Gastroesophageal sphincter (tissue), 4 donors: ENCODE measurements around the gene HIVEP3. TPM values are rescaled to one million over a fixed set of nuclear protein-coding genes. Genes with fewer than 3 reads are reported as not detected.

ENCODE experiments used
- ATAC-seq: fragments of 150-250 bp; one replicate; pipeline ENCODE4 v1.9.1; 2016; ENCODE audit warnings: mild to moderate bottlenecking, moderate library complexity
- H3K27ac ChIP-seq, 4 donors: fragments of 200-600 bp; sonication (generic) in 3 of 4; 1 replicate in 3 of 4; 2 replicates in 1 of 4; pipeline ENCODE4 v1.5.1; 2016 to 2019
- H3K27me3 ChIP-seq: fragments of 200-600 bp; sonication (generic); one replicate; pipeline ENCODE4 v1.5.1; 2019
- H3K36me3 ChIP-seq, 2 donors: fragments of 200-600 bp; sonication (generic); one replicate each; pipeline ENCODE4 v1.5.1; 2019; ENCODE audit warnings: control low read depth in 1 of 2
- H3K4me1 ChIP-seq, 3 donors: fragments of 200-600 bp; sonication (generic); 1 replicate in 2 of 3; 2 replicates in 1 of 3; pipeline ENCODE4 v1.5.1; 2016 to 2019; ENCODE audit warnings: control low read depth in 2 of 3
- H3K4me3 ChIP-seq, 2 donors: fragments of 200-600 bp; sonication (generic); one replicate each; pipeline ENCODE4 v1.5.1; 2019; ENCODE audit warnings: mild to moderate bottlenecking in 1 of 2, moderate library complexity in 1 of 2
- H3K9me3 ChIP-seq, 3 donors: fragments of 200-600 bp; sonication (generic); one replicate each; pipeline ENCODE4 v1.5.1; 2017 to 2019; ENCODE audit warnings: control low read depth in 2 of 3
- EP300 ChIP-seq: sonication (generic); formaldehyde crosslinking; IDR thresholded peaks from one replicate; pipeline ENCODE4 v1.6.1; 2017; ENCODE audit warnings: antibody characterized with exemption, mild to moderate bottlenecking
- POLR2A ChIP-seq, 2 donors: fragments of 450-650 bp; IDR thresholded peaks; one replicate each; pipeline ENCODE4 v1.6.1; 2017; ENCODE audit warnings: antibody characterized with exemption in 2 of 2, mild to moderate bottlenecking in 2 of 2, moderate library complexity in 1 of 2
- POLR2AphosphoS5 ChIP-seq: sonication (generic); formaldehyde crosslinking; IDR thresholded peaks from one replicate; pipeline ENCODE4 v1.6.1; 2017; ENCODE audit warnings: antibody characterized with exemption
- WGBS, 2 donors: methylation state at CpG; one replicate each; pipeline ENCODE4 v1.1.5; 2018; ENCODE audit warnings: low coverage in 1 of 2; 5-methylcytosine and 5-hydroxymethylcytosine counted together
- total RNA-seq, 4 donors: library from RNA; depleted of rRNA; stranded (reverse); fragments of >200 nt; gene quantifications; one replicate each; pipeline ENCODE4 v1.1.0, GENCODE V29; 2016
- TF ChIP-seq, protein P1 (sequence below), 4 experiments: fragments of 200-600 bp in 2 of 4; fragments of 450-650 bp in 2 of 4; sonication (generic) in 1 of 4; IDR thresholded peaks; one replicate each; pipeline ENCODE4 v1.5.1; 2017 to 2019; ENCODE audit warnings: antibody characterized with exemption in 4 of 4, mild to moderate bottlenecking in 2 of 4, moderate library complexity in 2 of 4

Gene HIVEP3
- total RNA-seq, 4 donors from 2014 or later = 1.9 to 3.8 (median 2.8) TPM

DNA sequence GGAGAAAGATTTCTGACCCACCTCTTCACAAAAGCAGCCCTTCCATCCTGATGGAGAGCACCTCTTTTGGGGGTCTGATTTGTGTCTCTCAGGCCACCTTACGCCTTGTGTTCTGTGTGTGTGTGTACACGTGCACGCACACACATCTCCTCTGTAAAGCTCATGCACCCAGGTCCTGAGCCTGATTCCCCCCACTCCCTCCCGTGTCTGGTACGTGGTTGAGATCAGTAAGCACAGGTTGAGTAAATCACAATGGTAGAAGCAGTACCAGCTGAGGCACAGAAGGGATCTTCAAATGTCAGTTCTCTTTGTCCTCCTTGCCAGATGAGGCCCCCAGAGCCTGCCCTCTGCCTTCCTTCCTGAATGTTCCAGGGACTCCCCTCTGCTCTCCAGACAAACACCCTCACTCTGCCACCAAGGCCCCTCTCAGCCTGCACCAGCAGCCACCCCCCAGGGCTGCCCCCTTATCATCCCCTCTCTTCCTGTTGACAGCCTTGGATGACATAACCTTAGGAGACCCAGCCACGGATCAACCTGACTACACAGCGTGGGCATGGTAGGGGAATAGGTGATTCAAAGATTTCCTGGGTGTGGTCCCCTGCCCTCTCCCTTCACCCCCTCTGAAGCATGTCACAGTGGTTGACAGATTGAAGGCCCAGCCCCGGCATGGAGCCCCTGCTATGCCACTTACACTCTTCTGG, 112.8 kb downstream of the HIVEP3 start:
- WGBS, 2 donors = 80 to 85% methylated on average over 5 to 6 of the region's 8 CpGs
- Histone ChIP-seq H3K27me3 (no peaks in the 10 kb centered on the region), H3K4me1 (peaks cover 0 to 13% (median 0%) of the 10 kb centered on the region in 3 donors), H3K4me3 (no peak overlapping the region), H3K9me3 (no peaks in the 10 kb centered on the region), H3K27ac (no peak overlapping the region), H3K36me3 (no peaks in the 10 kb centered on the region)
- TF ChIP-seq POLR2AphosphoS5 (no peak), EP300 (no peak), POLR2A (IDR thresholded peaks at IDR 0.05) (no peak)
- TF ChIP-seq, protein P1, sequence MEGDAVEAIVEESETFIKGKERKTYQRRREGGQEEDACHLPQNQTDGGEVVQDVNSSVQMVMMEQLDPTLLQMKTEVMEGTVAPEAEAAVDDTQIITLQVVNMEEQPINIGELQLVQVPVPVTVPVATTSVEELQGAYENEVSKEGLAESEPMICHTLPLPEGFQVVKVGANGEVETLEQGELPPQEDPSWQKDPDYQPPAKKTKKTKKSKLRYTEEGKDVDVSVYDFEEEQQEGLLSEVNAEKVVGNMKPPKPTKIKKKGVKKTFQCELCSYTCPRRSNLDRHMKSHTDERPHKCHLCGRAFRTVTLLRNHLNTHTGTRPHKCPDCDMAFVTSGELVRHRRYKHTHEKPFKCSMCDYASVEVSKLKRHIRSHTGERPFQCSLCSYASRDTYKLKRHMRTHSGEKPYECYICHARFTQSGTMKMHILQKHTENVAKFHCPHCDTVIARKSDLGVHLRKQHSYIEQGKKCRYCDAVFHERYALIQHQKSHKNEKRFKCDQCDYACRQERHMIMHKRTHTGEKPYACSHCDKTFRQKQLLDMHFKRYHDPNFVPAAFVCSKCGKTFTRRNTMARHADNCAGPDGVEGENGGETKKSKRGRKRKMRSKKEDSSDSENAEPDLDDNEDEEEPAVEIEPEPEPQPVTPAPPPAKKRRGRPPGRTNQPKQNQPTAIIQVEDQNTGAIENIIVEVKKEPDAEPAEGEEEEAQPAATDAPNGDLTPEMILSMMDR (IDR thresholded peaks at IDR 0.05) = no peak
- no peak for ATAC-seq

DNA sequence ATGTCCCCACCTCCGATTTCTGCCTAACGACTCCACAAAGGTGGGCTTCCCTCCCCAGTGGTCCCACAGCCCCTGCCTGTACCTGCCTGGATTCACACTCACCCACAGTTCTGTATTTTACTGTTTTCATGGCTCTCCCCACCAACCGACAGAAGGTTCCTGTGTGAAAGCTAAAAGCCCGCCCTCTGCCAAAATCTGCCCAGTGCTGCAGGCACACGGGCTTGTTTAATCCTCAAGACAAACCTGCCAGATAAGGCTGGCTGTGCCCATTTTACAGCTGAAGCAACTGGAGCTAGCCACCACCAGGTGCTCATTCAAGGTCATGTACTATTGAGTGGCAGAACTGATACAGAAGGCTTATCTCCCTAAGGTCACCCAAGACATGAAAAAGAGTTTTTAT, 114.5 kb downstream of the HIVEP3 start:
- ATAC-seq = no peak
- no peak overlapping the region for H3K4me3 ChIP-seq
- peaks cover 0 to 13% (median 0%) of the 10 kb centered on the region in 3 donors for H3K4me1 ChIP-seq
- no peaks in the 10 kb centered on the region for H3K36me3 ChIP-seq
- no peaks in the 10 kb centered on the region for H3K27me3 ChIP-seq
- WGBS, 2 donors = 70 to 72% methylated on average over 2 to 3 of the region's 5 CpGs
- no peak overlapping the region for H3K27ac ChIP-seq
- no peaks in the 10 kb centered on the region for H3K9me3 ChIP-seq
- TF ChIP-seq EP300 (no peak), POLR2A (IDR thresholded peaks at IDR 0.05) (no peak), POLR2AphosphoS5 (no peak)
- TF ChIP-seq, protein P1 (IDR thresholded peaks at IDR 0.05) = no peak

DNA sequence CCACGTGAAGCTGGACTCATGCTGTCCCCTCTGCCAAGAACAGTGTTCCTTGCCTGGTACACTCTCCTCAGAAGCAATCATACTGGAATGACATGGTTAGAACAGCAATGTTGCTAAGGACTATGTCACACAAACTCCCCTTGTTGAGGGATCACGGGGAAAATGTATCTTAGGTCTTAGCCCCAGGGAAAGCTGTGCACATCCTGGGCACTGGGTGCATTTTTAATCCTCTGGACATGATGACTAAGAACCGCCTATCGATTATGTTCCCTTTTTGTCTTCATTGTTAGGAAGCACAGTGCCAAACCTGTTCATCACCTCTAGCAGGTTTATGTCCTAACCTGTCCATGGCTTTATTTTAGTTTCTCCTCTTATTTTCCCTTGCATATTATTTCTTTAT, 115.1 kb downstream of the HIVEP3 start:
- TF ChIP-seq POLR2A (IDR thresholded peaks at IDR 0.05) = no peak
- TF ChIP-seq EP300 = no peak
- TF ChIP-seq POLR2AphosphoS5 = no peak
- TF ChIP-seq, protein P1 (IDR thresholded peaks at IDR 0.05) = no peak
- WGBS, 2 donors = 82 to 86% methylated on average over 3 of the region's 4 CpGs

DNA sequence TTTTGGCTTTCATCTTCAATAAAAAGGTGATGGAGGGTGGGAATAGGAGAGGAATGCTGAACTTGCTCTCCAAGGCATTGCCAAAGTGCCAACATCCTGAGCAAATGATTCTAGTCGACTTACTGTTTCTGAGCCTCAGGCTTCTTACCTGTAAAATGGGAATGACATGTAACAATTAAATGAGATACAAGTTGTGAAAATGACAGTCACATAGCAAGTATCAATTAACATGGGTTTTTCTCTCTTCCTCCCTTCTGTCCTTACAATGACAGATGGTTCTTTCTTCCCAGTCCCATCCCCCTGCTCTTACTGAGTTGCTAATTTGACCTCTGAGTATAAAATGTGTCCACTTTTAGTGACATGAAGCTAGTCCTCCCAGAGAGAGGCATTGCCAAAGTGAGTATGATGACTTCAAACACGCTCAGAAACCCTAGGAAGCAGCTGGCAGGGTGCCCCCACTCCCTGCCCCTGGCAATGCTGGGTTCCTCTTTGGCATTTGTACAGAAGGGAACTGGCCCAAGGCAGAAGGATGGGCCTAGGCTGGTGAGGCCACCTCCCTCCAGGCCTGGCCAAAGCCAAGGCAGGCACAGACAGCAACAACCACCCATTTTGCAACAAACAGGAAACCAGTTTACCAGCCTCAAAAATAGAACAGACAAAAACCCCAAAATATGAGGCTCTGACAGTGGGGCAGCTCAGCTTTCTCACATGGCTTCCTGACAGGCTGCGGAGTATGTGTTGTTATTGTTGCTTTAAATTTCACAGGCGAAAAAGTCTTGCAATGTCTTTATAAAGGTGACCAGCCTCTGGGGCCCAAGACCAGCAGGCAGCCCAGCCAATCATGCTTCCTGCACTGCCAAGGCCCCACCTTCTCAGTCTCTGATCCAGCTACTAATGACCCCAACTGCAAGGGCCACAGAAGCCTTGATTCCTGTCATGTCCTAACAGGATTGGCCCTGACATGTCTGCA, 115.9 kb downstream of the HIVEP3 start:
- no peaks in the 10 kb centered on the region for H3K36me3 ChIP-seq
- TF ChIP-seq EP300 = no peak
- TF ChIP-seq POLR2A (IDR thresholded peaks at IDR 0.05) = no peak
- TF ChIP-seq, protein P1 (IDR thresholded peaks at IDR 0.05) = no peak
- H3K27ac ChIP-seq = no peak overlapping the region
- no peak overlapping the region for H3K4me3 ChIP-seq
- 73 to 83% methylated on average over 2 to 3 of the region's 4 CpGs for WGBS, 2 donors
- no peaks in the 10 kb centered on the region for H3K27me3 ChIP-seq
- peaks cover 0 to 13% (median 0%) of the 10 kb centered on the region in 3 donors for H3K4me1 ChIP-seq
- H3K9me3 ChIP-seq = no peaks in the 10 kb centered on the region
- ATAC-seq = peak; percentile 81

More for the DNA sequence above, 115.1 kb downstream of the HIVEP3 start:
- no peak for ATAC-seq
- Histone ChIP-seq H3K4me3 (no peak overlapping the region), H3K4me1 (peaks cover 0 to 13% (median 0%) of the 10 kb centered on the region in 3 donors), H3K27ac (no peak overlapping the region), H3K9me3 (no peaks in the 10 kb centered on the region), H3K27me3 (no peaks in the 10 kb centered on the region), H3K36me3 (no peaks in the 10 kb centered on the region)
